ENCODE measurements around the gene DEPP1. TPM values are rescaled to one million over a fixed set of nuclear protein-coding genes. Genes with fewer than 3 reads are reported as not detected.
A peak's percentile ranks its signal among the peaks of the same experiment; 100 is the strongest.

Gene DEPP1
- total RNA-seq, 1 experiment from 2014 or later = 0.14 TPM

GRCh38 chr10:44958898-44959246 lies 19.7 kb downstream of the DEPP1 start:
- in situ Hi-C loops (cut with HindIII; ENCODE audit: low sequenced_read_pairs) = no loop called here
- DNase-seq (ENCODE audit: low spot score) = no peak

- peak; percentile 61 for DNase-seq (ENCODE audit: low spot score)
- in situ Hi-C loops (cut with HindIII; ENCODE audit: low sequenced_read_pairs) = no loop called here
Measured at GRCh38 chr10:44958196-44958897, 20.3 kb downstream of the DEPP1 start.

GRCh38 chr10:44956717-44957706 lies 21.6 kb downstream of the DEPP1 start:
- no peak for DNase-seq (ENCODE audit: low spot score)
- in situ Hi-C loops (cut with HindIII; ENCODE audit: low sequenced_read_pairs) = no loop called here

DNA sequence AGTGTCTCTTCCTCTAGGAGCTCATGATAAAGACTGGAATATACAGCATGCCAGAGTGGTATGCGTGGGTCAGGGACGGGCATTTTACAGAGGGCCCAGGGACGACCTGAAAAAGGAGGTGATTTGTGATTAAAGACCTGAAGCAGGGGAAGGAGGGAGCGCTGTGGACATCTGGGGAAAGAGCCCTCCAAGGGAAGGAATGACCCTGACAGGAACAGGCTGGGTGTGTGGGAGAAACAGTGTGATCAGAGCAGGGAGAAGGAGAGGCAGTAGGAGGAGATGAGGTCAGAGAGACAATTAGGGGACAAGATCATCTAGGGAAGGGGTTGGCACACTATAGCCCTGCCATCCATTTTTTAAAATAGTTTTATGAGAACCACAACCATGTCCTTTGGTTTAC lies 22.4 kb downstream of the DEPP1 start:
- DNase-seq (ENCODE audit: low spot score) = no peak
- in situ Hi-C loops (cut with HindIII; ENCODE audit: low sequenced_read_pairs) = no loop called here

- in situ Hi-C loops (cut with HindIII; ENCODE audit: low sequenced_read_pairs) = no loop called here
- peak; percentile 96 for DNase-seq (ENCODE audit: low spot score)
Measured at GRCh38 chr10:44955413-44956070, 23.1 kb downstream of the DEPP1 start.

DNA sequence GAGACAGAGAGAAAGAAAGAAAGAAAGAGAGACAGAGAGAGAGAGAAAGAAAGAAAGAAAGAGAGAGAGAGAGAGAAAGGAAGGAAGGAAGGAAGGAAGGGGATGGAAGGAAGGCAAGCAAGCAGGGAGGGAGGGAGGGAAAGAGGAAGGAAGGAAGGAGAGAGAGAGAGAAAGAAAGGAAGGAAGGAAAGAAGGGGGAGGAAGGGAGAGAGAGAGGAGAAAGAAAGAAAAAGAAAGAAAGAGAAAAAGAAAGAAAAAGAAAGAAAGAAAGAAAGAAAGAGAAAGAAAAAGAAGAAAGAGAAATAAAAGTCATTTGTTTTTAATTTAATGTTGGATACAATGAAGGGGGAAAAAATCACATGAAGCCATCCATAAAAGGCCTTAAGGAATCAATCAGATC lies 23.6 kb downstream of the DEPP1 start:
- DNase-seq (ENCODE audit: low spot score) = no peak
- in situ Hi-C loops (cut with HindIII; ENCODE audit: low sequenced_read_pairs) = no loop called here

DNA sequence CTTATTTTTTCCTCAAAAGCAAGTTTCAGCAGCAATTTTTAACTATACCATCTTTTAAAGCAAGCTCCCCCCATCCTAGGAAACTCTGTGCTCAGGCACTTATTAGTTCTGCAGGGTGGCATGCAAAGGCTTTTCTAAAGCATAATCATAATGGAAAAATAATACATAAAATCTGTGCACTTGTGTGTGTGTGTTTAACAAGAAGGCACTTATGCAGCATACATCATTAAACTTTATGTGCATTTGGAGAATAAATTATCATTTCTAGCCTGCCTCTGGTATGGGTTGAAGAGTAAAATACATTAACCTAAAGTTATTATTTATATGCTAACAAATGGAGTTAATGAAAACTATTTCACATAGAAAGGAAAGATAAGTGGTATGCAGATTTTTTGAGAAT lies 24.6 kb downstream of the DEPP1 start:
- DNase-seq (ENCODE audit: low spot score) = no peak
- in situ Hi-C loops (cut with HindIII; ENCODE audit: low sequenced_read_pairs) = no loop called here

DNA sequence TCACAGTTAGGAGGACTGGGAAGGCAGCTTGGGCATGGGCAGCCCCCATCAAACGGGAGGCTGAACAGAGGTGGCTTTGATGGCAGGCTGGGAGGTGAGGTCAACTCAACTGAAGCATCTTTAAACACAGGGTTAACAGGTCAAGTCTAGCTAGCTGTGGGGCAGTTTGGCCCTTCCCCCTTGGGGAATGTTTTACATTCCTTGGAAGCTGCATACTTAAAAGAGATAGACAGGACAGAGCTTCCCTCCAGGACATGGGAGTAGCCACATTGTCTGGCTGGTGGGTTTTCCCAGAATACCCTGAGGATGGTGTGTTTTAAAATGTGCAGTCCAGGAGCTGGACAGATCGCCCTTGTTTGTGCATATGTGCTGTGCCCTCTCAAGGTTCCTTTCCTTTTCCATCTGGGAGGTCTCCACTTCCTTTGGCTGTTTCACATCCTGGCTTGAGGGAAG lies 25.8 kb downstream of the DEPP1 start:
- in situ Hi-C loops (cut with HindIII; ENCODE audit: low sequenced_read_pairs) = no loop called here
- no peak for DNase-seq (ENCODE audit: low spot score)

DNA sequence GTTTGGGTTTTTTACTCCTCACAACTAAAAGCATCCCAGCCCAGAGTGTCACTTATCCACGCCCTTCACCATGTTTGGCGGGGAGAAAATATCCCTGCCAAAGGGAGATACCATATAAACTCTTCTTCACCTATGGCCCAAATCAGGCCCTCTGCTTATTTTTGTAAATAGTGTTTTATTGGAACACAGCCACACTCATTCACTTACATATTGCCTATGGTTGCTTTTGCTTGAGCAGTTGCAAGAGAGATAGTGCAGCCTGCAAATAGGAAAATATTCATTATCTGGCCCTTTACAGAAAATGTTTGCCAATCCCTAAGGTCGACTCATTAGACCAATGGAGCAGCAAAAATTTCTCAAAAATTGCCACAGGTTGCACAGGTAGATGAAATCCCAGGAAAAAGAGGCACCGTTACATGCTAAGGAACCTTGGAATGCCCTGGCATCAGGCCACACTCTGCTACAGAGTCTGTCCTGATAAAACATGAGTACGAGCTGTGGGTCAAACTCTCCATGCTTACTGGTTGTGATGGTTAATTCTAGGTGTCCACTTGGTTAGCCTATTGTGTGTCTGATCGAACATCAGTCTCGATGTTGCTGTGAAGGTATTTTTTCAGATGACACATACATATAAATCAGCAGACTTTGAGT lies 26.9 kb downstream of the DEPP1 start:
- in situ Hi-C loops (cut with HindIII; ENCODE audit: low sequenced_read_pairs) = no loop called here

DNA sequence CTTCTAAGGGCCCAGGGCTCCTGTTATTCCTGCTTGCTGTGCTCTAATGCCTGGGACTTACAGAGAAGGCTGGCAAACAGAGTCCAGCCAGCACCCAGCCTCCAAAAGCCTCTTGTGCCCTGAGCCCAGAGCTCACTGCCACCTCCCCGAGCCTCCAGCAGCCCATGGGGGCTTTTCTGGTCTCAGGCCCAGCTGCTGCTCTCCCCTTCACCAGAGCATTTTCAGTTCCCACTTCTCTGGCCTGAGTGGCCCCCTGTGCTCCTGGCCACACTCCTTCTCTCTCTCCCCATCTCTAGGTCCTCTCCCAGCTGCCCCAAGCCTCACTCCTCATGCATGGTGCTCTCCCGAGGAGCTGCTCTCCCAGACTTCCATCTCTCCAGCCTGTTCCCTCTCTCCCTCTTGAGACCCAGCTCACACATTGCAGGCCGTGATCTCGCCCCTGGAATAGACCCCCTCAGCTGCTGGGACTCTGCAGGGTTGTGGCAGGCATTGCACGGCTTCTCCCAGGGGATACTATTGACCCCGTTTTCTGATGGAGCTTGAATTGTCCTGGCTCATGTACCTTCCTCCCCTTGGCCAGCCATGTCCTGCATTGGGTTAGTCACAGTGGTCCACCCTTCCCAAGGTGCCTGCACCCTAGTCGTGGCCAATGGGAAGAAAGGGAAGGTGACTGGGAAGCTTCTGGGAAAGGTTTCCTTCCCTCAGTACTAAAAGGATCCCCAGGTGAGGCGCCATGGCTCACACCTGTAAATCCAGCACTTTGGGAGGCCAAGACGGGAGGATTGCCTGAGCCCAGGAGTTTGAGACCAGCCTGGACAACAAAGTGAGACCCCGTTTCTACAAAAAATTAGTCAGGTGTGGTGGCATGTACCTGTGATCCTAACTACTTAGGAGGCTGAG lies 28.0 kb downstream of the DEPP1 start:
- no peak for DNase-seq (ENCODE audit: low spot score)
- in situ Hi-C loops (cut with HindIII; ENCODE audit: low sequenced_read_pairs) = no loop called here

More for the DNA sequence above, 26.9 kb downstream of the DEPP1 start:
- DNase-seq (ENCODE audit: low spot score) = no peak

DNA sequence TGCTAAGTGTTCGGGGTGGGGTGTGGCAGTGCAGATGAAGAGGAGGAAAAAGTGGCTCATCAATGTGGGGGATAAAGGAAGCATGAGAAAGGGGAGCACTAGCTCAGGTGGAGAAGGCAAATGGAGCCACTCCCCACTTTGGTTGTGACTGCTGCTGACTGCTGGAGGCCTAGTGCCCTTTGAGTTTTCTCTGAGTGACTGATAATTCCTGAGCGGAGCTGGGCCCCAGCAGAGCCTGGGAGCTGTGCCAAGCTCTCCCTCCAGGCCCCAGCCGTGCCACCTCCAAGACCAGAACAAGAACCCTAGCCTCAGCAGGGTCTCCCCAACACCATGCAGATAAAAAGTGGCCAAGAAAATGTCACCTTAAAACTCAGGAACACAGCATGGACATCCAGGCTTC lies 28.7 kb downstream of the DEPP1 start:
- in situ Hi-C loops (cut with HindIII; ENCODE audit: low sequenced_read_pairs) = no loop called here
- DNase-seq (ENCODE audit: low spot score) = no peak

- DNase-seq (ENCODE audit: low spot score) = no peak
- in situ Hi-C loops (cut with HindIII; ENCODE audit: low sequenced_read_pairs) = no loop called here
Measured at GRCh38 chr10:44949127-44949802, 29.3 kb downstream of the DEPP1 start.

DNA sequence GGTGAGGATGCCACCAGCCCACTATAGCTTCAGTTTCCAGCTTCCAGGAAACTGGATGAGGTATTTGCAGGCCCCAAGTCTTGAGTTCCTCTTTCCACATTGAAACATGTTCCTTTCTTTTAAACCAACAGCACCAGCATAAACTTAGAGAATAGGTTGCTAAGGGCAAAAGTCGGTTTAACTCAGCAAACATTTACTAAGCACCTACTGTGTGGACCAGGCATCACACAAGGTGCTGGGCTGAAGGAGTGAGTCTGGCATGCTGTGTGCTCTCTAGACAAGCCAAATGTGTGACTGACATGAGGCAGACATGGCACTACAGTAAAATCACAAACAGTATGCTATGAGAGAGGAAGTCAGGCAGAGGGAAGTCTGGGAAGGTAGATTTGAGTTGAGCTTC lies 30.0 kb downstream of the DEPP1 start:
- in situ Hi-C loops (cut with HindIII; ENCODE audit: low sequenced_read_pairs) = no loop called here
- DNase-seq (ENCODE audit: low spot score) = no peak

DNA sequence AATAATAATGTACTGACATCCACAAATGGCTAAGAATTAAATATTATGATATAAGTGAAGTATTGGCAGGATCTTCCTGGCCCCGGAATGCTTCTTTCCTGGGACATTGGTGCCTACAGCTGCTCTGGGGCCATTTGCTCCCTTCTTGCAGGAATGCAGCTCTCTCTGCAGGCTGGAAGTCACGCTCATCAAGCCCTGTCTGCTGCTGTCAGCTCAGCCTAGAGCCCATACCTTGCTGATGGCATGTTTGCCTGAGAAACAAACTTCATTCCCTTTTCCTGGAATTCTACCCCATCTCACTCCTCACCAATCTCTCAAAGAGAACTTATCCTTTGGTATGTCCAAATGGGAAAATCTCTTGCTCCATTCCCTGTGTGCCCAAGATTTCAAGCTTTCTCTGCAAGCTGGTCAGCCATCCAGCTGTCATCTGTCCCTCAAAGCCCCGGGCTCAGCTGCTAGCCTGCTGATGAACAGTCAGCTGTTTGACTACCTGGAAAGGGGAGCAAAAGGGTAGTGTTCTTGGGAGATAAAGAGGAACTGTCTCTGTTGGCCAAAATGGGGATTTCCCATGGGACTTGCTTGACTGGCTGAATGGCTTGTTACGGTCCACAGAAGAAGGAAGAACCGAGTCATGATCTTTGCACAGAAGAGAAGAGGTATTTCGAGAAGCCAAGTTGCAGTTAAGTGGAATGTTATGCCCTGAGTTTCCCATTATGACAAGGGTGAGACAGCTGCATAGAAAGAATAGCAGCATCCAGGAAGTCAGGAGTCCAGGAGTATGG lies 31.0 kb downstream of the DEPP1 start:
- no peak for DNase-seq (ENCODE audit: low spot score)
- in situ Hi-C loops (cut with HindIII; ENCODE audit: low sequenced_read_pairs) = no loop called here

DNA sequence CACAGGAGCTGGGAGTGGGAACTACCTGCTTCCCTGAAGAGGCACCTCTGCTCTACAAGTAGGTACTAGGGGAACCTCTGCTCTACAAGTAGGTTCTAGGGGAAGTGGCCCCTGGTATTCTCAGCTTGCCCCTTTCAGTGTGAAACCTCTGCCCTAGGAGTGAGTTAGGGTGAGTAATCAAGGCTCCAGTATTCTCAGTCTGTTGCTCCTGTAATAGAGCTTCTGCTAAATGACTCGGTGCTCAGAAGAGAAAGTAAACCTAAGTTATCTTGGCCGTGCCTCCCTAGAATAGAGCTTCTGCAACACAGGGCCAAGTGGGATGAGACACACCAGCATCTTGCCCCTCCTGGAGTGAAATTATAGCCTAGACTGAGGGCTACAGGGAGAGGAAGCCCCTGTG lies 32.4 kb downstream of the DEPP1 start:
- DNase-seq (ENCODE audit: low spot score) = no peak
- in situ Hi-C loops (cut with HindIII; ENCODE audit: low sequenced_read_pairs) = no loop called here

GRCh38 chr10:44944354-44944753 lies 34.3 kb downstream of the DEPP1 start:
- no peak for DNase-seq (ENCODE audit: low spot score)
- in situ Hi-C loops (cut with HindIII; ENCODE audit: low sequenced_read_pairs) = no loop called here

GRCh38 chr10:44939691-44940401 lies 38.8 kb downstream of the DEPP1 start:
- DNase-seq (ENCODE audit: low spot score) = no peak

More at GRCh38 chr10:44939691-44940401, 38.8 kb downstream of the DEPP1 start:
- in situ Hi-C loops (cut with HindIII; ENCODE audit: low sequenced_read_pairs) = no loop called here

All from G401 (cell line).